DMS79 (cell line): ENCODE measurements around the gene NPPC.
A peak's percentile ranks its signal among the peaks of the same experiment; 100 is the strongest.
"Not testable (repeated sequence)": the region's sequence is repeated elsewhere in the genome, so short reads cannot be mapped to it uniquely, and the experiment has no call there.

ENCODE experiments used
- DNase-seq: peaks from one replicate; lab custom pipeline; 2025; lab: John Stamatoyannopoulos, UW

Gene NPPC

DNA sequence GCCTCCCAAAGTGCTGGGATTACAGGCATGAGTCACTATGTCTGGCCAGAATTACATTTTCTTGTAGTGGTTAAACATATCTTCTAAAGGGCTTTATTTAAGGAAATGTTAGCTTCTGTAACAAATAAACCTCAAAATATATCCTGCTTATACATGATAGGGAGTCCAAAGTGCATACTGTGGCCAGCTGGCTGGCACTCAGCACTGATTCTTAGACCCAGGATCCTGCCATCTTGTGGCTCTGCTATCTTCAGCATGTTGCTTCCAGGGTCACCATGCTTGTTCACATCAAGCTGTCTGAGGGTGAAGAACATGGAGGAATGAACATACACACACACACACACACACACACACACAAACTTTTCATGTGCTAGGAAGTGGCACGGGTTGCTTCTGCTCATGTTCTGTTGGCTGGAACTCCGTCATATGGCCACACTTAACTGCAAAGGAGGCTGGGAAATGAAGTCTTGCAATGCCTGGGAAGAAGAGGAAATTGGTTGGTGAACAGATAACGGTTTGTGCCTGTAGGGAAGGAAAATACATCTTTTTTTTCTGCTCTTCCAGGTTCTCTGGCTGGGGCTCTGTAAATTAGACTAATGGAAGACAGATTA, 40.0 kb downstream of the NPPC start:
- DNase-seq, result no peak

DNA sequence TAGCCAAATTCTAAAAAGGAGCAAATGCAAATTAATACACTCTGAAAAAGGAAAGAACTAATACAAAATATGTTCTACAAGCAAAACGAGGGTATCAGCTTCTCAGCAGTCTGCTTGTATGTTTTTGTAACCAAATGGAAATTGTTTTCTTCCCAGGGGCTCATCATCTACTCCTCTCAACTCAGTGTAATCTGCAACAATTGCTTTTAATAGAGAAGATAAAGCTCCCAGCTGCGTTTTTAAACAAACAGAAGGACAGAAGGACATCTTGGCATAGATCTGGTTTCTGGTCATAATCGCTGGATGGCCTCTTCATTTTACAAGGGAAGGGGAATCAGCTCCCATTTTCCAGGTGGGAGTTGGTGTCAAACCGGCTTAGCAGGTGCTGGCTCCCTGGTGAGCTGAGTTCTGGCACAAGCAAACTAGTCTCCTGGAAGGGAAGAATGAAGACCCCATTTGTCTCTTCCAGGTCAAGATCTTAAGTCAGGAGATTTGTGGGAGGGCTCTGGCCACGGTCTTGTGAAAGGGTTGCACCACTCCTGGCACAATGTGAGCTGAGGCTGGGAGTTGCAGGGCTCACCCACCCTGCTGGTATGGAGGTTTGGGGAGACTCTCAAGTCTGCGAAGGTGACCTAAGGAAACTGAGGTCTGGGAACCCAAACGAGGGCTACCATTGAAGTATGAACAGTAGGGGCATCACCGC, 41.6 kb downstream of the NPPC start:
- peak; percentile 43 for DNase-seq

DNA sequence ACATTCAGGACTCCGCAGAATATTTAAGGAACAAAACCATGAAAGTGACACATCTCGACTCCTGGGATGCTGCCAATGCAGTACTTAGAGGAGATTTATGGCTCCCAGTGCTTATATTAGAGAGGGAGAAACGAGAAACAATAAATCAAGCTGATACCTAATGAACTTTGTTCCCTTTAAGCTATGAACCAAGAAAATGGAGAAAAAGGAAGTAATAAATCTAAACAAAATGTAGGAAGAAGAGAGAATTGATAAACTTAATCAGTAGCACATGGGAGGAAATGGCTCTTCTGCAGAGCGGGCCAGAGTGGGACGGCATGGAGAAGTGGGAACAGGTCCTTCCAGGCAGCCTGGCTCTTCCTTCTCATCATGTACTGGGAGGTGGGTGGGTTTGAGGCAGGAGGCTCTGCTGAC, 42.7 kb downstream of the NPPC start:
- peak; percentile 32 for DNase-seq

DNA sequence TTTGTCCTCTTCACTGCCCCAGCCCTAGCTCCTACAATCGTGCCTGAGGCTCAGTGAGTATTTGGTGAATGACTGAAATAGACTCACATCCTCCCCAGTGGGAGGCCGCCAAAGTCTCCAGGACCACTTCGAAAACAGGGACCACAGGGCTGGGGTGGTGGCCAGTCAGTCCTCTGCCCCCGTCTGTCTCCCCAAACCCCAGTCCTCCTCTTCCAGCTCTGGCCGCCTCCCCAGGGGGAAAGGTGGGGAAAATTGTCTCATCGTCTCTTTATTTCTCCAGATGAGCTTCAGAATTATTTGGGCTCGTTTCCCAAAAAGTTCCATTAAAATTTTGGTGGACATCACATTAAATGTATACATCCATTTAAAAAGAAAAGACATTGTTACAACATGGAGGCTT, 43.5 kb downstream of the NPPC start:
- no peak for DNase-seq

DNA sequence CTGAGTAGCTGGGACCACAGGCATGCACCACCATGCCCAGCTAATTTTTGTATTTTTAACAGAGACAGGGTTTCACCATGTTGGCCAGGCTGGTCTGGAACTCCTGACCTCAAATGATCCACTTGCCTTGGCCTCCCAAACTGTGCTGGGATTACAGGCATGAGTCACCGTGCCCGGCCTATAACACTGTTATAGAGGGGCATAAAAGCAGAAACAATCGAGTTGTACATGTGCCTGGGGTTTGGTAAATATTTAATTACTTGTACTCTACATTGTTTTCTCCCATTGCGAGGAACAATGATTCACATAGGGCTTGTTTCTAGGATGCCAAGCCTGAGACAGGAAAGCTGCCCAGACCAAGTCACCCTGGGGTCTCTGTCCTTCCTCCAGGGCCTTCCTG, 45.8 kb downstream of the NPPC start:
- not testable (repeated sequence) for DNase-seq

DNA sequence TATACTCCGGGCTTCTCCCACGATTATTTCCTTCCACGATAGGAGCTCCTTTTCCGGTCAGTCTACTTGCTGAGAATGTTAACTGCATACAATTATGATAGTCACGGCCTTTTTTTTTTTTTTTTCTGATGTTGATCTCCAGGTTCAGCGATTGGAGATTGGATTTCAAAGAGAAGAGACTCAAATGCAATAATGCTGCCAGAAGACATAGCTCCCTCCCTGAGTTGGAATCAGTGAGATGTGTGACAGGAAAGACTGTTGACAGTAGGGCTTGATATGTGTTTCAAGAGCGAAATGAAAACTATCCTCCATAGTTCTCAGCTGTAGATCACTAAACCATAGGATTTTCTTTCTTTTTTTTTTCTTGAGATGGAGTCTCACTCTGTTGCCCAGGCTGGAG, 47.0 kb downstream of the NPPC start:
- no peak for DNase-seq

DNA sequence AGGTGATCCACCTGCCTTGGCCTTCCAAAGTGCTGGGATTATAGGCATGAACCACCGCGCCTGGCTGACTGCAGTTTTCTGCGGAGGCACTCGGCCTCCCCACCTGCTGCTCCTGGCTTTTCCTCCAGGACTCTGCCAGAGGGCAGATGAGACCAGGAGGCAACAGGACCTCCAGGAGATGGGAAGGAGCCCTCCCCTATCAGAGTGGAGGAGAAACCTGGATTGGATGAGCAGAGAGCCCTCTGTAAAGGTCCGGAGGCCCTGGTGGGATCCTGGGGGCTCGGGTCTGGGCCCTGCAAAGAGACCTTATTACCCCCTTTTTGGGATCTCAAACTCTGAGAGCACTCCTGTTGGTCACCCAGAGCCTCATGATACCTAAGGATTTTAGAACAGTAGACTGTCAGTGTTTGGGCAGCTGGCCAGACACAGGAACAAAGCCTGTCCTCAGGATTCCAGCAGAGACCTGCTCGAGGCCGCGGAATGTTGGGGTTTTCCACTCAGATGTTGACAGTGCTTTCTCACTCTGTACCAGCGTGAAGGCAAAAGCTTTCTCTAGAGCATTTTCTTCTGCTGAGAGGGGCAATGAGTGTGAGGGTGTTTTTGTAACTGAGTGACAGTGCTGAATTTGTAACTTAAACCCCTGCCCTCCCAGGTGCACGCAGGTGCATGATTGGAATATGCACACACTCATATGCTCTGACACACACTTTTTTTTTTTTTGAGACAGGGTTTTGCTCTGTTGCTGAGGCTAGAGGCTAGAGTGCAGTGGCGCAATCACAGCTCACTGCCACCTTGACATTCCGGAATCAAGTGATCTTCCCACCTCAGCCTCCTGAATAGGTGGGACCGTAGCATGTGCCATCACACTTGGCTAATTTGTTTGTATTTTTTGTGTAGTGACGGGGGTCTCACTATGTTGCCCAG, 48.4 kb downstream of the NPPC start:
- peak; percentile 50 for DNase-seq

DNA sequence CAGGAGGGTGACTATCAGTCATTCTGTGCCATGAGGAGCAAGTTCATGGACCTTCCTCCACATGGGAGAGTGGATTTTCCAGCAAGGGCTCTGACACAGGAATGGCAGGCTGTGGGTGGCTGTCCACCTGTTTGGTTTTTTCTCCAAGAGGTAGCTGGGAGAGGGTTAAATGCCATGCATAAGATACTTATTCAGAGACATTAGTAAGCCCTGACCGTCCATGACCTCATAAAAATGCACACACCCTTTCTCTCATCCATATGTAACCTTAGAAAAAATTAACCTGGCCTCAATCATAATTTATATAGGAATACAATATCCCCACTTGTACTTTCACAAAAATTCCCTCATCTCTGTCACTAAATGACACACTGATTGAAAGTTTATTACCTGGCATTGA, 51.3 kb downstream of the NPPC start:
- no peak for DNase-seq
